AG04449 (cell line): ENCODE measurements around the gene SARDH.

Source experiments
- CTCF ChIA-PET: fragments of 350-600 bp; formaldehyde crosslinking; extraction: SDS; loops from one replicate; lab custom pipeline; 2021; ENCODE audit warnings: antibody characterized with exemption; lab: Yijun Ruan, JAX
- POLR2A ChIA-PET: fragments of 400-600, 350-600 bp; formaldehyde crosslinking; extraction: SDS; loops from one replicate; lab custom pipeline; 2020; ENCODE audit warnings: antibody characterized with exemption, inconsistent platforms; lab: Yijun Ruan, JAX
- DNase-seq: peaks from one replicate; pipeline ENCODE4 v3.0.0-alpha.2; 2010; ENCODE audit warnings: low read depth, low spot score
- H3K4me3 ChIP-seq: 2 replicates; pipeline ENCODE4 v1.5.1; 2011; ENCODE audit warnings: low read depth, mild to moderate bottlenecking, control low read depth, low read length
- TF ChIP-seq, protein P1 (sequence below): IDR thresholded peaks from one replicate; pipeline ENCODE4 v1.5.1; 2011; ENCODE audit warnings: mild to moderate bottlenecking, moderate library complexity, low read length, control low read depth, inconsistent platforms; ENCODE audit not compliant: insufficient read depth; ENCODE audit errors: missing control alignments

The SARDH gene

GRCh38 chr9:133690081-133690561 lies 48.0 kb downstream of the SARDH start:
- no peak overlapping the region for H3K4me3 ChIP-seq
- TF ChIP-seq, protein P1, sequence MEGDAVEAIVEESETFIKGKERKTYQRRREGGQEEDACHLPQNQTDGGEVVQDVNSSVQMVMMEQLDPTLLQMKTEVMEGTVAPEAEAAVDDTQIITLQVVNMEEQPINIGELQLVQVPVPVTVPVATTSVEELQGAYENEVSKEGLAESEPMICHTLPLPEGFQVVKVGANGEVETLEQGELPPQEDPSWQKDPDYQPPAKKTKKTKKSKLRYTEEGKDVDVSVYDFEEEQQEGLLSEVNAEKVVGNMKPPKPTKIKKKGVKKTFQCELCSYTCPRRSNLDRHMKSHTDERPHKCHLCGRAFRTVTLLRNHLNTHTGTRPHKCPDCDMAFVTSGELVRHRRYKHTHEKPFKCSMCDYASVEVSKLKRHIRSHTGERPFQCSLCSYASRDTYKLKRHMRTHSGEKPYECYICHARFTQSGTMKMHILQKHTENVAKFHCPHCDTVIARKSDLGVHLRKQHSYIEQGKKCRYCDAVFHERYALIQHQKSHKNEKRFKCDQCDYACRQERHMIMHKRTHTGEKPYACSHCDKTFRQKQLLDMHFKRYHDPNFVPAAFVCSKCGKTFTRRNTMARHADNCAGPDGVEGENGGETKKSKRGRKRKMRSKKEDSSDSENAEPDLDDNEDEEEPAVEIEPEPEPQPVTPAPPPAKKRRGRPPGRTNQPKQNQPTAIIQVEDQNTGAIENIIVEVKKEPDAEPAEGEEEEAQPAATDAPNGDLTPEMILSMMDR, result no peak
- ChIA-PET POLR2A (no interaction called here), CTCF (no interaction called here)
- DNase-seq, result no peak

DNA sequence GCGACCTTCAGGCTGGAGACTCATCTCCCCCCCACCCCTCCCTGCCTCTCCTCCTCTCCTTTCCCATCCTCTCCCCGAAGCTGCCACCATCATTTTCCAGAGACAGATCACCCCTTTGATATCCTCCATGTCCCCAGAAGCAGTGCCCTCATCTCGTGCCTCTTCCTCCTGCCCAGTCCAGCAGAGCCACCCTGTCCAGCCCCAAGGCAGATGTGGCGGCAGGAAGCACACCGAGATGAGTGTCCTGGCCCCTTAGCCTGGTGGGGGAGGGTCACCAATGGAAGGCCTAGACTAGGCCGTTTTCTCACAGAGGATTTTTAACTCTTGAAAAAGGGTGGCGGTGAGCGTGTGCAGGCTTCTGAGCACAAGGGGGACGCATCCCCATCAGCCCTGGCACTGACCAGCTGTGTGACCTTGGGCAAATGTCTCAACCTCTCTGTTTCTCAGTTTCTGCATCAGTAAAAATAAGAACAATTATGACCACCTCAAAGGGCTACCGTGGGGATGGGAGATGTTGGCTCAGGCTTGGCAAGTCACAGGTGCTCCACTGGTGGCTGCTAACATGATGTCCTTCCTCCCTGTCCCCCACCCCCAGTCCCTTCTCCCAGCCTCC lies 48.9 kb downstream of the SARDH start:
- TF ChIP-seq, protein P1, result no peak
- no peak for DNase-seq
- H3K4me3 ChIP-seq, result no peak overlapping the region
- ChIA-PET CTCF (no interaction called here), POLR2A (no interaction called here)

DNA sequence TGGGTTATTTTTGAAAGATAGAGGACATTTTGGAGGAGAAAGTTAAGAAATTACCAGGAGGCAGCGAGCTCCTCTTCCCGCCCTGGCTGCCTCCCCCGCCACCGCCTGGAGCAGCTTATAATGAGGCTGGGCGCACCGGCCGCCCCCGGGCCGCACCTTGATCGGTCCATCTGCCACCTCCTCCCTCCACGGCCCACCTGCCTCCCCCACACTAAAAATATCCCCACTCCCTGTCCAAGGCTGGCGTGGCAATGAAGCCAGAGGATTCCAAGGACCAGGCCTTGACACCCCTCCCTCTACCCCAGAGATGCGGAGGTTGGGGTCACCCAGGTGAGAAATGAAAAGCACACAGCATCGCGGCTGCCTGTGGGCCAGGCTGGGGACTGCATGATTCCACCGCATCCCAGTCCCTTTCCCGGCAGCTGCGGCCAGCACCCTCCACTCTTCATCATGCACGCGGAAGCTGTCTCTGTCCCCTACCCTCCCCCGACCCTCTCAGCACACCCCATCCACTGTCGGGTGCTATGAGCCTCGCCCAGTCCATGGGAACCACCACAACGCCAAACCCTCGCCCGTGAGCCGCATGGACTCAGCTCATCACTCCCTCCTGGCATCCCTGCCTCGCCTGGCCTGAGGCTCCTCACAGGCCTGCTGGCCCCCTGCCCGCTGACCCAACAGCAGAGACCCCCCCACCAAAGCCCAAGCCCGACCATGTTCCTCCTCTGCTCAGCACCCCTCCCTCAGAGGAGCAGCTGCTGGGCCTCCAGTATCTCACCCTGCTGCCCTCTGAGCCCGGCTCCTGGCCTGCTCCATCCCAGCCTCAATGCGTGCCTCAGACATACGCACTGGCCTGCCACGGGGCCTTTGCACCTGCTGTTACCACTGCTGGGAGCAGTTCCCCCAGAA lies 50.0 kb downstream of the SARDH start:
- H3K4me3 ChIP-seq, result no peak overlapping the region
- POLR2A ChIA-PET, result no interaction called here
- TF ChIP-seq, protein P1, result no peak
- DNase-seq, result no peak
- CTCF ChIA-PET, result no interaction called here

DNA sequence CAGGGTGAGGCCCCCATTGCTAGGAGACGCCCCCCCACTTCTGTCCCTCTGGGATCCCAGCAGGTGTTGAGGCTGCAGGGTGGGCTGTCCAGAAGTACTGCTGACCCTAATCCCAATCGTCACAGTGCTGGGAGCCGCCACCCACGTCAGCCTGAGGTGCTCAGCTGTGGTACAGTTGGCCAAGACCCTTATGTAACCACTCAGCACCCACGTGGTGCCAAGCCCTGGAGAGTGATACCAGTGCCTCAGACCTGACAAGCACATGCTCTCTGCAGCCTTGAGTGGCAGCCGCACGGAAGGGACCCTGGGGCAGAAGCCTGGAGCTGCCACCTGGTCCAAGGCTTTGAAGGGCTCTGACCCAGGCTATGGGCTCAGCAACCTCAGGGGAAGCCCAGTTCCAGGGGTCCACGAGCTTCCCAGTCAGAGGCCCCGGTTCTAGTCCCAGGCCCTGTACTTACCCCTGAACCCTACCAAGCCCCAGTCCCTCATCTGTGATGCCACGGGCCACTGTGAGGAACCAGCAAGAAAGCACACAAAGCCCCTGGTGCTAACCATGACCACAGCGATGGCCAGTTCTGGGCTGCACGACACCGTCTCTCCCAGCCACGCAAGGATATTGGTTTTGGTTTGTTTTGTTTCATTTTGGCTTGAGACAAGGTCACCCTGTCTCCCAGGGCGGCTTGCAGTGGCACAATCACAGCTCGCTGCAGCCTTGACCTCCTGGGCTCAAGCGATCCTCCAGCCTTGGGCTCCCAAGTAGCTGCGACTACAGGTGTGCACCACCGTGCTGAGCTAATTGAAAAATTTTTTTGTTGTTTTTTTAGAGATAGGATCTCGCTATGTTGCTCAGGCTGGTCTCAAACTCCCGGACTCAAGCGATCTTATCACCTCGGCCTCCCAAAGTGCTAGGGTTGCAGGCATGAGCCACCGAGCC lies 51.2 kb downstream of the SARDH start:
- no peak overlapping the region for H3K4me3 ChIP-seq
- ChIA-PET CTCF (no interaction called here), POLR2A (no interaction called here)
- no peak for DNase-seq
- TF ChIP-seq, protein P1, result no peak

GRCh38 chr9:133685653-133686609 lies 52.2 kb downstream of the SARDH start:
- TF ChIP-seq, protein P1, result no peak
- no peak overlapping the region for H3K4me3 ChIP-seq
- DNase-seq, result no peak
- ChIA-PET CTCF (no interaction called here), POLR2A (no interaction called here)
